Loucy (cell line): ENCODE measurements around the gene PPARG.

ENCODE experiments used
- H2AFZ ChIP-seq: fragments of 200-600 bp; sonication (generic); 2 replicates; pipeline ENCODE4 v1.6.0; 2016; ENCODE audit warnings: antibody characterized with exemption, mild to moderate bottlenecking, low read length, moderate library complexity
- H3F3A ChIP-seq: fragments of 200-600 bp; 2 replicates; pipeline ENCODE4 v1.6.0; 2016; ENCODE audit warnings: antibody characterized with exemption, low read depth, mild to moderate bottlenecking
- H3K27me3 ChIP-seq: fragments of 200-600 bp; sonication (generic); 2 replicates; pipeline ENCODE4 v1.6.1; 2014; ENCODE audit warnings: low read length, mild to moderate bottlenecking; ENCODE audit not compliant: insufficient read depth, poor library complexity, severe bottlenecking
- H3K36me3 ChIP-seq: fragments of 200-600 bp; sonication (generic); 2 replicates; pipeline ENCODE4 v1.6.1; 2016; ENCODE audit warnings: low read length; ENCODE audit not compliant: insufficient read depth
- H3K4me1 ChIP-seq: fragments of 200-600 bp; sonication (generic); 2 replicates; pipeline ENCODE4 v1.5.1; 2014; ENCODE audit warnings: low read length, mild to moderate bottlenecking; ENCODE audit not compliant: insufficient read depth, poor library complexity, severe bottlenecking
- H3K4me2 ChIP-seq: fragments of 200-600 bp; sonication (generic); 2 replicates; pipeline ENCODE4 v1.6.0; 2014; ENCODE audit warnings: antibody characterized with exemption, low read length, low read depth, mild to moderate bottlenecking; ENCODE audit not compliant: poor library complexity, severe bottlenecking
- H3K4me3 ChIP-seq: fragments of 200-600 bp; sonication (generic); 2 replicates; pipeline ENCODE4 v1.5.1; 2014; ENCODE audit warnings: low read length, mild to moderate bottlenecking, mixed read lengths; ENCODE audit not compliant: poor library complexity, severe bottlenecking
- H3K79me2 ChIP-seq: fragments of 200-600 bp; sonication (generic); 2 replicates; pipeline ENCODE4 v1.6.1; 2014; ENCODE audit warnings: low read length; ENCODE audit not compliant: insufficient read depth
- H3K9ac ChIP-seq: fragments of 200-600 bp; sonication (generic); 2 replicates; pipeline ENCODE4 v1.6.0; 2014; ENCODE audit warnings: mild to moderate bottlenecking, low read depth, low read length, moderate library complexity; ENCODE audit not compliant: poor library complexity, severe bottlenecking
- H3K9me2 ChIP-seq: fragments of 200-600 bp; sonication (generic); replicated peaks from 2 replicates; pipeline ENCODE4 v1.6.1; 2016; ENCODE audit warnings: low read depth, low read length, mixed read lengths
- H3K9me3 ChIP-seq: fragments of 200-600 bp; sonication (generic); 2 replicates; pipeline ENCODE4 v1.6.1; 2014; ENCODE audit warnings: mild to moderate bottlenecking, antibody characterized with exemption, low read length, low read depth; ENCODE audit not compliant: insufficient read depth
- H4K20me1 ChIP-seq: fragments of 200-600 bp; sonication (generic); 2 replicates; pipeline ENCODE4 v1.6.0; 2014; ENCODE audit warnings: antibody characterized with exemption, low read length, mild to moderate bottlenecking; ENCODE audit not compliant: insufficient read depth, poor library complexity, severe bottlenecking
- CTCF ChIP-seq: fragments of 200-600 bp; sonication (generic); conservative IDR thresholded peaks from 2 replicates; pipeline ENCODE4 v1.5.1; 2014; ENCODE audit warnings: mild to moderate bottlenecking, antibody characterized with exemption, low read length
- EZH2phosphoT487 ChIP-seq: fragments of 200-600 bp; IDR thresholded peaks from 2 replicates; pipeline ENCODE4 v1.6.1; 2018; ENCODE audit warnings: antibody characterized with exemption, mild to moderate bottlenecking, moderate library complexity, borderline replicate concordance

PPARG gene

GRCh38 chr3:12345584-12346494 lies 57.0 kb downstream of the PPARG start:
- H3K4me2 ChIP-seq: peak overlapping the region; percentile 39
- no peaks in the 10 kb centered on the region for H3K9me3 ChIP-seq
- no peak overlapping the region for H3K4me3 ChIP-seq
- H2AFZ ChIP-seq: no peak overlapping the region
- H3K9ac ChIP-seq: no peak overlapping the region
- H3K4me1 ChIP-seq: peaks cover 20% of the 10 kb centered on the region
- H3K27me3 ChIP-seq: no peaks in the 10 kb centered on the region
- no peaks in the 10 kb centered on the region for H3K36me3 ChIP-seq
- H3F3A ChIP-seq: no peaks in the 10 kb centered on the region
- H4K20me1 ChIP-seq: no peaks in the 10 kb centered on the region
- no peaks in the 10 kb centered on the region for H3K9me2 ChIP-seq
- H3K79me2 ChIP-seq: no peaks in the 10 kb centered on the region
- TF ChIP-seq CTCF (no peak), EZH2phosphoT487 (no peak)

- Histone ChIP-seq H3K4me1 (peaks cover 32% of the 10 kb centered on the region), H3K4me2 (no peak overlapping the region), H3F3A (no peaks in the 10 kb centered on the region), H3K9me3 (no peaks in the 10 kb centered on the region), H3K27me3 (no peaks in the 10 kb centered on the region), H3K9ac (no peak overlapping the region), H4K20me1 (no peaks in the 10 kb centered on the region), H3K4me3 (no peak overlapping the region), H3K9me2 (no peaks in the 10 kb centered on the region), H2AFZ (no peak overlapping the region), H3K79me2 (no peaks in the 10 kb centered on the region), H3K36me3 (no peaks in the 10 kb centered on the region)
- TF ChIP-seq EZH2phosphoT487 (no peak), CTCF (no peak)
These were observed 58.4 kb downstream of the PPARG start for GRCh38 chr3:12347301-12347700.

GRCh38 chr3:12349895-12350811 lies 61.3 kb downstream of the PPARG start:
- no peak overlapping the region for H3K4me2 ChIP-seq
- H3K9ac ChIP-seq: no peak overlapping the region
- TF ChIP-seq EZH2phosphoT487: no peak
- TF ChIP-seq CTCF: no peak
- H3K27me3 ChIP-seq: no peaks in the 10 kb centered on the region
- no peaks in the 10 kb centered on the region for H3K36me3 ChIP-seq
- no peaks in the 10 kb centered on the region for H4K20me1 ChIP-seq
- H3K4me1 ChIP-seq: peaks cover 51% of the 10 kb centered on the region
- no peaks in the 10 kb centered on the region for H3K9me3 ChIP-seq
- no peaks in the 10 kb centered on the region for H3K9me2 ChIP-seq
- H3F3A ChIP-seq: no peaks in the 10 kb centered on the region
- H2AFZ ChIP-seq: no peak overlapping the region
- H3K79me2 ChIP-seq: no peaks in the 10 kb centered on the region
- no peak overlapping the region for H3K4me3 ChIP-seq
